NCI-H1048 (cell line): ENCODE results near the gene SLC35E1.
"Not testable (repeated sequence)": the region's sequence is repeated elsewhere in the genome, so short reads cannot be mapped to it uniquely, and the experiment has no call there.

Experiments
- DNase-seq: peaks from one replicate; lab custom pipeline; 2025; lab: John Stamatoyannopoulos, UW

The SLC35E1 gene

GRCh38 chr19:16520986-16521624 lies 51.1 kb downstream of the SLC35E1 start:
- DNase-seq = no peak

DNA sequence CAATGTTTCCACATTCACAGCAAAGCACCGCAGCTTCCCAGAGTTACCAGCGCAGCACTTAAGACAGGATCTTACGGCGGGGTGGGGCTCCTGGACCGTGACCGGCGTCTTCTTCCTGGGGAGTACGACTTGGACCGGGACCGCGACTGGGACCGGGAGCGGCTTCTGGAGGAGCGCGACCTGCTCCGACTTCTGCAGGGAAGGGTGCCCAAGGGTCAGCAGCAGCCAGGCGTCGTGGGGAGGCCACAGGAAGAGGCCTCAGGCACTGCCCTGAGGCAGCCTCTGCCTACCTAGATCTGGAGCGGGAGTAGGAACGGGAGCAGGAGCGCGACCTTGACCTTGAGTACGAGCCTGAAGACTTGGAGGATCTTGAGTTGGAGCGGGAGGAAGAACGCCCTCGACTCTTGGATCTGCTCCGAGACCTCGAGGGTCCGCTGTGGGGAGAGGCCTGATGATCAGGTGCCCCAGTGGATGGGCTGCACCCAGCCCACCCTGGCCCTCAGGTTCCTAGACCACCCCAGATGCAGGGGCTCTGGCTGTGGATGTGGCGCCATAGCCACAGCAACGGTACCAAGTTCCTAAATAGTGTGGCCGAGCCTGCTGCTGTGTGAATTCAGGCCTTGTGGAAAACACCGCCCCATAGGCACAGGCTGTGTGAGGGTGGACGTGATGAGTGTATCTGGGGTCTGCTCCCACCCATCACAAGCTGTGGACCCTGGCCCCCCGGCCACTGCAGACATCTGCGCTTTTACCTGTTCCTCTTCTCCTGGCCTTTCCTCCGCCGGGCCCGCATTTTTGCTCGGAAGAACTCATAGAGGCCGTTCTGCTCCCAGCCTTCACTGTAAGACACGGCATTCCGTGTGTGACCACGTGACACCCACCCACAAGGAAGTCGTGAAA lies 51.9 kb downstream of the SLC35E1 start:
- no peak for DNase-seq

- no peak for DNase-seq
Measured at GRCh38 chr19:16519230-16519687, 53.0 kb downstream of the SLC35E1 start.

GRCh38 chr19:16518483-16519229 lies 53.6 kb downstream of the SLC35E1 start:
- no peak for DNase-seq

- no peak for DNase-seq
Measured at GRCh38 chr19:16518061-16518460, 54.2 kb downstream of the SLC35E1 start.

DNA sequence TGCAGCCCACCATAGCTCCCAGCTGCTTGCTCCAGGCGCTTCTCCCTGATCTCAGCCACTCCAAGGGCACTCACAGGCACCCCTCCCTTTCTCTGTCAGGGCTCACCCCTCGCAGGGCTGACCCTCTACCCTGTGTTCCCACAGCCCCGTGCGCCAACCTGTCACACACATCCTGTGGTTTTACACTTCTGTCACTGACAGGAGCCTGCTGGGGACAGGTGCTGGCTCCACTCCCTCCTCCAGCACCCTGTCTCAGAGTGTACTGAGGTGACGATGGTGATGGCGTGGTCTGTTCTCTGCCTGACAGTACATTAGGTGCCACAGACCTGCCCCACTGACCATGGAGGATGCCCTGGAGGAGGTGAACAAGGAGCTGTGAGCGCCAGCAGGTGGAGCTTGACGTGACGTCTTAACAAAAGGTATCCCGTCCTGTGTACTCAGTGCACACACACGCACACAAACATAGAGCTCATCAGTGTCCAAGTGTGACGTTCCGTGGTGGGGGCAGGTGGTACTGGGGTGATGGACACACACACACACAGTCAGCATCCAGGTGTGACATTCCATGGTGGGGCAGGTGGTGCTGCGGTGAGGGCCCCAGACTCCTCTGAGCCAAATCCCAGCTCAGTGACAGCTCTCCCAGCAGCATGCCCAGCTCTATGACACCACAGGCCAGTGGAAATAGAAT lies 55.1 kb downstream of the SLC35E1 start:
- DNase-seq = no peak

GRCh38 chr19:16516381-16516780 lies 55.8 kb downstream of the SLC35E1 start:
- no peak for DNase-seq

DNA sequence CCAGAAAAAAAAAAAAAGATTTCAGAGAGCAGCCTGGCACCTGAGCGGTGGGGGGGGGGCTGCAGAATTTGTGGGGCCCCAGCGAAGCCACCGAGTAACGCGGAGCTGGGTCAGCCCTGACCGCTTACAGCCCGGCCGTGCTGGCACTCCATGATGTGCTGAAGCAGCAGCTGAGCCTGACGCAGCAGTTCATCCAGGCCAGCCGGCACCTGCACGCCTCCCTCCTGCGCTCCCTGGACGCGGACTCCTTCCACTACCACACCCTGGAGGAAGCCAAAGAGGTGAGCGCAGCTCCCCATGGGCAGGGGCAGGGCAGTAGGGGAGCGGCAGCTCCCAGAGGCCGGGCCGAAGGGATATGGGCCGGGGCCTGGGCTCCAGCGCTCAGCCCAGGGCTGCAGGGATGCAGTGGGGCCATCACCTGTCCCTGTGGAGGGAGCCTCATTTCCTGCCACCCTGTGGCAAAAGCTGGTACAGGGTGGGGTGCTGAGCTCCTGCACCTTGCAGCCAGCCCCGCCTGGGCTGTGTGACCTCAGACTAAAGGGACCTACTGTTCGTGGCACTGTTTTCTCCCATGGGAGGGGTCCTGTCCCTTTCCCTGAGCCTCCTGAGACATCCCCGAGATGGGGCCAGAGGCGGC lies 57.7 kb downstream of the SLC35E1 start:
- DNase-seq = no peak

DNA sequence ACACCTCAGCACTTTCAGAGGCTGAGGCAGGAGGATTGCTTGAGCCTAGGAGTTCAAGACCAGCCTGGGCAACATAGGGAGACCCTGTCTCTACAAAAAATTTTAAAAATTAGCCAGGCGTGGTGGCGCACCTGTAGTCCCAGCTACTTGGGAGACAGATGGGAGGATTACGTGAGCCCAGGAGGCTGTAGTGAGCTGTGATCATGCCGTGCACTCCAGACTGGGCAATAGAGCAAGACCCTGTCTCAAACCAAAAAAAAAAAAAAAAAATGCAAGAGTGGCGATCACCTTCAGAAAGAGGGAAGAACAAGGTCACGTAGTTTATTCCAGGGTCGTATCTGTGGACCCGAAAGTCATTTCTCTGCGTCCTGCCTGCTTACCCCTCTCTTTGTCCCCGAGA lies 59.6 kb downstream of the SLC35E1 start:
- DNase-seq = not testable (repeated sequence)

DNA sequence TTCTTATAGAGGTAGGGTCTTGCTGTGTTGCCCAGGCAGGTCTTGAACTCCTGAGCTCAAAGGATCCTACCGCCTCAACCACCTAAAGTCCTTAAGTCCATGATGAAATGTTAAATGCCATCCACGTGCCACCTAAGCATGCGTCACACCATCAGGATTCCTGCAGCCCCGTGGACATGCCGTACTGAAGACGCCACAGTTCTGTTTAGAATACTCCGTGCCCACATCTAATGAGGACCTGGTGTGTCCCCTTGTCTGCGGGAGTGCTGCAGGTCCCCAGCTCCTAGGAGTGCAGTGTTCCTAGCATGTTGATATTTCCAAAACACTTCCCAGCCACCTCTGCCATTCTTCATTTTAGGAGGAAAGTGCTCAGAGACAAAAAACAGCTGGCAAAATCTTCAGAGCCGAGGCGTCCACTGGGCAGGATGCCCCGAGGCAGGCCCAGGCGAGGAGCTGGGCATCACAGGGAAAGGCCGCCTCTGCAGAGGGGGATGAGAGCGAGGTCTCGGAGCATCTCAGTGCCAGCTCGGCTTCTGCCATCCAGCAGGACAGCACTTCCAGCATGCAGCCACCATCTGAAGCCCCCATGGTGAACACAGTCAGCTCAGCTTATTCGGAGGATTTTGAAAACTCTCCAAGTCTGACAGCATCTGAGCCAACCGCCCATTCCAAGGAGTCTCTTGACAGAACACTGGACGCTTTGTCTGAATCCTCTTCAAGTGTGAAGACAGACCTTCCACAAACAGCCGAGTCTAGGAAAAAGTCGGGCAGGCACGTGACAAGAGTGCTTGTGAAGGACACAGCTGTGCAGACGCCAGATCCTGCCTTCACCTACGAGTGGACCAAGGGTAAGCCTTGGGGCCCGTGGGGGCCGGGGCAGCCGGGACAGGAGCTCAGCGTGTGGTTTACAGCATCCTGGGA lies 62.8 kb downstream of the SLC35E1 start:
- DNase-seq = no peak

GRCh38 chr19:16508546-16508945 lies 63.7 kb downstream of the SLC35E1 start:
- DNase-seq = no peak

GRCh38 chr19:16506961-16507360 lies 65.3 kb downstream of the SLC35E1 start:
- no peak for DNase-seq

- DNase-seq = not testable (repeated sequence)
Measured at GRCh38 chr19:16506161-16506560, 66.1 kb downstream of the SLC35E1 start.

DNA sequence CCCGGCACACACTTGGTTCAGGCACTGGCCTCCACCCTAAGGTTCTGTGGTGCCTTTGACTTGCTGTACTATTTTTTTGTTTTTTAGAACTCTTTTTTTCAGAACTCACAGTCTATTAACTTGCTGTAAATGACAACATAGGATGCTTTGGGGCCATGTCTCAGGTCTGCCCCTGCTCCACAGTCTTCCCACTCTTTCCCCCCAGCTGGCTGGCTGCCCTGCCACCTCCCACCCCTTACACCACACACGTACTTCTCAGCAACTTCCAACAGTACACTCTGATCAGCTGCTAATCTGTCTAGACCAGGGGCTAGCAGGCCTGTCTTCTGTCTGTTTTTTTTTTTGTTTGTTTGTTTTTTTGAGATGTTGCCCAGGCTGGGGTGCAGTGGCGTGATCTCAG lies 67.9 kb downstream of the SLC35E1 start:
- DNase-seq = no peak
